GM12878 (cell line): Measurements from ENCODE around the gene CPS1. TPM values are rescaled to one million over a fixed set of nuclear protein-coding genes. Genes with fewer than 3 reads are reported as not detected.

Experiments used
- ATAC-seq: fragments of 200-7000 bp; cut with Tn5 transposase; 3 replicates; pipeline ENCODE4 v1.9.1; 2020; ENCODE audit warnings: mild to moderate bottlenecking, moderate library complexity
- BruUV-seq: library from RNA; stranded (reverse); fragments of 400-500 nt; replicated peaks from 2 replicates; lab custom pipeline; 2021; lab: Mats Ljungman, UMichigan
- CTCF ChIA-PET: fragments of 300-600 bp; sonication (Branson Sonifier 250); formaldehyde crosslinking; extraction: SDS; loops from one replicate; lab custom pipeline; 2021; ENCODE audit warnings: inconsistent platforms; lab: Yijun Ruan, JAX
- POLR2A ChIA-PET: fragments of 350-600 bp; formaldehyde crosslinking; extraction: SDS; loops from one replicate; lab custom pipeline; 2021; ENCODE audit warnings: inconsistent platforms; lab: Charles Lee
- RAD21 ChIA-PET: fragments of 300-600 bp; sonication (Branson Sonifier 250); formaldehyde crosslinking; loops from one replicate; lab custom pipeline; 2023; ENCODE audit warnings: antibody characterized with exemption; ENCODE audit not compliant: unreplicated experiment; lab: Charles Lee
- SMC1A ChIA-PET: fragments of 300-600 bp; sonication (Branson Sonifier 250); formaldehyde crosslinking; loops from one replicate; lab custom pipeline; 2023; ENCODE audit not compliant: unreplicated experiment, uncharacterized antibody; lab: Charles Lee
- DNase-seq: peaks from one replicate; pipeline ENCODE4 v3.0.0-alpha.2; 2011; ENCODE audit warnings: low read depth, low spot score
- FAIRE-seq: peaks from 3 replicates; lab custom pipeline; 2011; peaks lifted over from hg19 to GRCh38; lab: Jason Lieb, UNC
- H2AFZ ChIP-seq: 2 replicates; pipeline ENCODE4 v1.6.0; 2011; ENCODE audit warnings: low read depth, low read length, control low read depth; ENCODE audit not compliant: control insufficient read depth
- H3K27ac ChIP-seq: 2 replicates; pipeline ENCODE4 v1.5.1; 2011; ENCODE audit warnings: control low read depth; ENCODE audit not compliant: control insufficient read depth, insufficient read depth
- H3K27me3 ChIP-seq, 2 experiments: replicated peaks in 1 of 2; 2 replicates each; pipeline versions ENCODE4 v1.6.0 to v1.6.1; 2011; ENCODE audit warnings: low read length in 1 of 2; ENCODE audit not compliant: control insufficient read depth in 2 of 2, insufficient read depth in 2 of 2
- H3K36me3 ChIP-seq, 2 experiments: 2 replicates each; pipeline ENCODE4 v1.5.1; 2011; ENCODE audit warnings: low read length in 1 of 2; ENCODE audit not compliant: control insufficient read depth in 2 of 2, insufficient read depth in 2 of 2
- H3K4me1 ChIP-seq: 2 replicates; pipeline ENCODE4 v1.6.1; 2011; ENCODE audit warnings: mild to moderate bottlenecking, low read length, moderate library complexity, mixed read lengths; ENCODE audit not compliant: control insufficient read depth, insufficient read depth
- H3K4me2 ChIP-seq: 2 replicates; pipeline ENCODE4 v1.6.0; 2011; ENCODE audit warnings: control low read depth; ENCODE audit not compliant: control insufficient read depth, insufficient read depth
- H3K4me3 ChIP-seq: fragments of 200-600 bp; sonication (generic); 2 replicates; pipeline ENCODE4 v1.5.1; 2016
- H3K79me2 ChIP-seq: 2 replicates; pipeline ENCODE4 v1.6.0; 2011; ENCODE audit warnings: low read length; ENCODE audit not compliant: control insufficient read depth, insufficient read depth
- H3K9ac ChIP-seq: 2 replicates; pipeline ENCODE4 v1.8.0; 2011; ENCODE audit warnings: low read length, control low read depth, mixed read lengths; ENCODE audit not compliant: control insufficient read depth, insufficient read depth
- H3K9me3 ChIP-seq: replicated peaks from 3 replicates; pipeline ENCODE4 v1.5.1; 2011; ENCODE audit warnings: mild to moderate bottlenecking, low read length; ENCODE audit not compliant: control insufficient read depth, insufficient read depth
- H4K20me1 ChIP-seq: 2 replicates; pipeline ENCODE4 v1.6.0; 2011; ENCODE audit not compliant: control insufficient read depth, insufficient read depth
- BACH1 ChIP-seq: fragments of 450-650 bp; IDR thresholded peaks from 2 replicates; pipeline ENCODE4 v1.6.1; 2017; ENCODE audit warnings: mild to moderate bottlenecking, borderline replicate concordance
- BMI1 ChIP-seq: fragments of 450-650 bp; IDR thresholded peaks from 2 replicates; pipeline ENCODE4 v1.6.1; 2016; ENCODE audit warnings: mild to moderate bottlenecking, moderate library complexity, borderline replicate concordance
- CHD1 ChIP-seq: IDR thresholded peaks from 2 replicates; pipeline ENCODE4 v1.6.1; 2012; ENCODE audit warnings: low read depth, low read length, improper control_type of control experiment
- CHD4 ChIP-seq: fragments of 200-600 bp; sonication (generic); IDR thresholded peaks from 2 replicates; pipeline ENCODE4 v1.6.1; 2016; ENCODE audit warnings: mild to moderate bottlenecking
- CTCF ChIP-seq, 3 experiments: IDR thresholded peaks in 2 of 3; conservative IDR thresholded peaks in 1 of 3; 2 replicates each; pipeline ENCODE4 v1.5.1; 2011; ENCODE audit warnings: low read depth in 3 of 3, low read length in 3 of 3, mild to moderate bottlenecking in 3 of 3, control low read depth in 2 of 3, moderate library complexity in 2 of 3, inconsistent platforms in 1 of 3, mixed read lengths in 1 of 3; ENCODE audit not compliant: control insufficient read depth in 2 of 3, insufficient read depth in 1 of 3; ENCODE audit errors: extremely low read depth in 1 of 3
- HSF1 ChIP-seq: fragments of 150-350 bp; IDR thresholded peaks from 2 replicates; pipeline ENCODE4 v1.6.1; 2014; ENCODE audit warnings: mild to moderate bottlenecking, low read depth, low read length
- LARP7 ChIP-seq: fragments of 450-650 bp; IDR thresholded peaks from 2 replicates; pipeline ENCODE4 v1.6.1; 2017; ENCODE audit warnings: mild to moderate bottlenecking
- NFYB ChIP-seq: IDR thresholded peaks from 2 replicates; pipeline ENCODE4 v1.6.1; 2011; ENCODE audit warnings: low read depth, mild to moderate bottlenecking, low read length, improper control_type of control experiment, moderate library complexity; ENCODE audit not compliant: insufficient read depth
- PKNOX1 ChIP-seq: fragments of 450-650 bp; IDR thresholded peaks from 2 replicates; pipeline ENCODE4 v1.6.1; 2016; ENCODE audit warnings: mild to moderate bottlenecking
- RELB ChIP-seq: fragments of 450-650 bp; IDR thresholded peaks from 2 replicates; pipeline ENCODE4 v1.6.1; 2017; ENCODE audit warnings: low read depth, mild to moderate bottlenecking, moderate library complexity
- SIN3A ChIP-seq: IDR thresholded peaks from 2 replicates; pipeline ENCODE4 v1.6.1; 2012; ENCODE audit warnings: low read depth, low read length, improper control_type of control experiment
- SMARCA5 ChIP-seq: fragments of 450-650 bp; IDR thresholded peaks from 2 replicates; pipeline ENCODE4 v1.6.1; 2017; ENCODE audit warnings: mild to moderate bottlenecking
- SP1 ChIP-seq: IDR thresholded peaks from one replicate; pipeline ENCODE4 v1.6.1; 2011; ENCODE audit warnings: low read depth, low read length
- TCF3 ChIP-seq: IDR thresholded peaks from 2 replicates; pipeline ENCODE4 v1.6.1; 2012; ENCODE audit warnings: low read depth, mild to moderate bottlenecking, low read length, borderline replicate concordance; ENCODE audit not compliant: insufficient read depth
- ZZZ3 ChIP-seq: IDR thresholded peaks from 2 replicates; pipeline ENCODE4 v1.6.1; 2011; ENCODE audit warnings: low read depth; ENCODE audit not compliant: control insufficient read depth, insufficient read length
- in situ Hi-C: fragments of 300-500 bp; cut with MboI; formaldehyde crosslinking; loops from 9 replicates; pipeline ENCODE4 v1.14.3; 2018; ENCODE audit warnings: mixed read lengths
- intact Hi-C: fragments of 100-400 bp; cut with micrococcal nuclease; formaldehyde crosslinking; loops from one replicate; pipeline ENCODE4 v1.14.2; 2022; ENCODE audit not compliant: unreplicated experiment
- polyA plus RNA-seq, 11 experiments: library from polyadenylated mRNA; depleted of rRNA in 4 of 11; unstranded in 6 of 11; stranded (reverse) in 5 of 11; fragments of >200 nt; fragmentation: Nextera tagmentation in 4 of 11; fragmentation: Illumina TruSeq in 1 of 11; extraction: Ambion mirVana in 4 of 11; extraction: Trizol in 1 of 11; gene quantifications; 1 replicate in 1 of 11; 2 replicates in 10 of 11; pipeline versions ENCODE4 v1.2.1 to v1.2.3, GENCODE V29; 2011 to 2016; ENCODE audit warnings: inconsistent platforms in 2 of 11, missing spikeins in 2 of 11, low read depth in 1 of 11
- total RNA-seq, 4 experiments: library from RNA; depleted of rRNA in 3 of 4; stranded (reverse); fragments of >200 nt in 3 of 4; fragmentation: Illumina TruSeq in 1 of 4; extraction: Trizol in 1 of 4; gene quantifications; 2 replicates each; pipeline versions ENCODE4 v1.2.1 to v1.2.3, GENCODE V29; 2013 to 2021
- TF ChIP-seq, protein P1 (sequence below): fragments of 150-350 bp; IDR thresholded peaks from 2 replicates; pipeline ENCODE4 v1.6.1; 2016; ENCODE audit warnings: low read depth, low read length

The CPS1 gene
- total and polyA plus RNA-seq, 10 of the 15 experiments (the other 5 are each of a cell fraction or from before 2014, with no cell fraction given) = 0.20 to 4.6 (median 0.55) TPM

DNA sequence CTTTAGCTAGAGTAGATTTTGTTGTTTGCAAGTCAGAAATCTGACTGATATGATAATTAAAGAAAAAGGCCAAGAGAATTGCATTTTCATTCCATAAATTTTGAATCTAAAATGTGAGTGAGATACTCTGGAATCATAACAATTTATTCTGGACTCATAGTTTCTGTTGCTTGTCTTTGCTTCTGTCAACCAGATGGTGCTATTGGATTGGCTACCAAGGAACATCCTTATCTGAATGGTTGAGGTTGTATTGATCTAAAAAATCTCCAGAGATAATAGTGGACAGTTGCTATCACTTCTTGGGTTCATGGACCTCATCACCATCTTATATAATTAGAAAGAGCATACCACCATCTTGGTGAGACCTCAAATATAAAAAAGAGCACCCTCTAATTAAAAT is 34.0 kb upstream of the CPS1 start:
- no peak overlapping the region for H3K4me2 ChIP-seq
- no peak overlapping the region for H3K27ac ChIP-seq
- ATAC-seq (no peak), DNase-seq (no peak), FAIRE-seq (no peak)
- POLR2A ChIA-PET = no interaction called here
- no peaks in the 10 kb centered on the region for H3K36me3 ChIP-seq
- CTCF ChIA-PET = interaction anchor here (1.6 to 5.9 kb wide), 2 partner anchors 19 to 28 kb away, joined by 4 to 31 read pairs; no protein-coding TSS in a partner anchor
- intact Hi-C loops = no loop called here
- RAD21 ChIA-PET = no interaction called here
- no peak overlapping the region for H2AFZ ChIP-seq
- TF ChIP-seq CTCF (IDR thresholded peaks at IDR 0.05 in 2 of 3, conservative IDR thresholded peaks at IDR 0.05 in 1 of 3; ENCODE audit: control insufficient read depth in 2 of 3, extremely low read depth in 1 of 3, insufficient read depth in 1 of 3, low read depth in 3 of 3, low read length in 3 of 3) (no peak), BACH1 (no peak), PKNOX1 (no peak), NFYB (no peak), SMARCA5 (no peak), CHD4 (no peak), SP1 (no peak), RELB (no peak), HSF1 (no peak), LARP7 (no peak), TCF3 (no peak), SIN3A (no peak), BMI1 (no peak), ZZZ3 (no peak), CHD1 (no peak)
- TF ChIP-seq, protein P1, sequence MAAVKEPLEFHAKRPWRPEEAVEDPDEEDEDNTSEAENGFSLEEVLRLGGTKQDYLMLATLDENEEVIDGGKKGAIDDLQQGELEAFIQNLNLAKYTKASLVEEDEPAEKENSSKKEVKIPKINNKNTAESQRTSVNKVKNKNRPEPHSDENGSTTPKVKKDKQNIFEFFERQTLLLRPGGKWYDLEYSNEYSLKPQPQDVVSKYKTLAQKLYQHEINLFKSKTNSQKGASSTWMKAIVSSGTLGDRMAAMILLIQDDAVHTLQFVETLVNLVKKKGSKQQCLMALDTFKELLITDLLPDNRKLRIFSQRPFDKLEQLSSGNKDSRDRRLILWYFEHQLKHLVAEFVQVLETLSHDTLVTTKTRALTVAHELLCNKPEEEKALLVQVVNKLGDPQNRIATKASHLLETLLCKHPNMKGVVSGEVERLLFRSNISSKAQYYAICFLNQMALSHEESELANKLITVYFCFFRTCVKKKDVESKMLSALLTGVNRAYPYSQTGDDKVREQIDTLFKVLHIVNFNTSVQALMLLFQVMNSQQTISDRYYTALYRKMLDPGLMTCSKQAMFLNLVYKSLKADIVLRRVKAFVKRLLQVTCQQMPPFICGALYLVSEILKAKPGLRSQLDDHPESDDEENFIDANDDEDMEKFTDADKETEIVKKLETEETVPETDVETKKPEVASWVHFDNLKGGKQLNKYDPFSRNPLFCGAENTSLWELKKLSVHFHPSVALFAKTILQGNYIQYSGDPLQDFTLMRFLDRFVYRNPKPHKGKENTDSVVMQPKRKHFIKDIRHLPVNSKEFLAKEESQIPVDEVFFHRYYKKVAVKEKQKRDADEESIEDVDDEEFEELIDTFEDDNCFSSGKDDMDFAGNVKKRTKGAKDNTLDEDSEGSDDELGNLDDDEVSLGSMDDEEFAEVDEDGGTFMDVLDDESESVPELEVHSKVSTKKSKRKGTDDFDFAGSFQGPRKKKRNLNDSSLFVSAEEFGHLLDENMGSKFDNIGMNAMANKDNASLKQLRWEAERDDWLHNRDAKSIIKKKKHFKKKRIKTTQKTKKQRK = no peak
- no peak overlapping the region for H3K4me3 ChIP-seq
- no peaks in the 10 kb centered on the region for H4K20me1 ChIP-seq
- in situ Hi-C loops = no loop called here
- H3K27me3 ChIP-seq = no peaks in the 10 kb centered on the region
- H3K79me2 ChIP-seq = no peaks in the 10 kb centered on the region
- SMC1A ChIA-PET = no interaction called here
- no TSS peak for BruUV-seq
- H3K9ac ChIP-seq = no peak overlapping the region
- no peaks in the 10 kb centered on the region for H3K4me1 ChIP-seq
- H3K9me3 ChIP-seq = no peaks in the 10 kb centered on the region
